GM19099 (cell line): ENCODE results near the gene SEMA4C.

Experiments used
- POLR2A ChIP-seq: IDR thresholded peaks from 3 replicates; pipeline ENCODE4 v1.6.1; 2011; ENCODE audit warnings: low read depth; ENCODE audit not compliant: insufficient read length; ENCODE audit errors: extremely low read depth

SEMA4C gene, protein sequence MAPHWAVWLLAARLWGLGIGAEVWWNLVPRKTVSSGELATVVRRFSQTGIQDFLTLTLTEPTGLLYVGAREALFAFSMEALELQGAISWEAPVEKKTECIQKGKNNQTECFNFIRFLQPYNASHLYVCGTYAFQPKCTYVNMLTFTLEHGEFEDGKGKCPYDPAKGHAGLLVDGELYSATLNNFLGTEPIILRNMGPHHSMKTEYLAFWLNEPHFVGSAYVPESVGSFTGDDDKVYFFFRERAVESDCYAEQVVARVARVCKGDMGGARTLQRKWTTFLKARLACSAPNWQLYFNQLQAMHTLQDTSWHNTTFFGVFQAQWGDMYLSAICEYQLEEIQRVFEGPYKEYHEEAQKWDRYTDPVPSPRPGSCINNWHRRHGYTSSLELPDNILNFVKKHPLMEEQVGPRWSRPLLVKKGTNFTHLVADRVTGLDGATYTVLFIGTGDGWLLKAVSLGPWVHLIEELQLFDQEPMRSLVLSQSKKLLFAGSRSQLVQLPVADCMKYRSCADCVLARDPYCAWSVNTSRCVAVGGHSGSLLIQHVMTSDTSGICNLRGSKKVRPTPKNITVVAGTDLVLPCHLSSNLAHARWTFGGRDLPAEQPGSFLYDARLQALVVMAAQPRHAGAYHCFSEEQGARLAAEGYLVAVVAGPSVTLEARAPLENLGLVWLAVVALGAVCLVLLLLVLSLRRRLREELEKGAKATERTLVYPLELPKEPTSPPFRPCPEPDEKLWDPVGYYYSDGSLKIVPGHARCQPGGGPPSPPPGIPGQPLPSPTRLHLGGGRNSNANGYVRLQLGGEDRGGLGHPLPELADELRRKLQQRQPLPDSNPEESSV

DNA sequence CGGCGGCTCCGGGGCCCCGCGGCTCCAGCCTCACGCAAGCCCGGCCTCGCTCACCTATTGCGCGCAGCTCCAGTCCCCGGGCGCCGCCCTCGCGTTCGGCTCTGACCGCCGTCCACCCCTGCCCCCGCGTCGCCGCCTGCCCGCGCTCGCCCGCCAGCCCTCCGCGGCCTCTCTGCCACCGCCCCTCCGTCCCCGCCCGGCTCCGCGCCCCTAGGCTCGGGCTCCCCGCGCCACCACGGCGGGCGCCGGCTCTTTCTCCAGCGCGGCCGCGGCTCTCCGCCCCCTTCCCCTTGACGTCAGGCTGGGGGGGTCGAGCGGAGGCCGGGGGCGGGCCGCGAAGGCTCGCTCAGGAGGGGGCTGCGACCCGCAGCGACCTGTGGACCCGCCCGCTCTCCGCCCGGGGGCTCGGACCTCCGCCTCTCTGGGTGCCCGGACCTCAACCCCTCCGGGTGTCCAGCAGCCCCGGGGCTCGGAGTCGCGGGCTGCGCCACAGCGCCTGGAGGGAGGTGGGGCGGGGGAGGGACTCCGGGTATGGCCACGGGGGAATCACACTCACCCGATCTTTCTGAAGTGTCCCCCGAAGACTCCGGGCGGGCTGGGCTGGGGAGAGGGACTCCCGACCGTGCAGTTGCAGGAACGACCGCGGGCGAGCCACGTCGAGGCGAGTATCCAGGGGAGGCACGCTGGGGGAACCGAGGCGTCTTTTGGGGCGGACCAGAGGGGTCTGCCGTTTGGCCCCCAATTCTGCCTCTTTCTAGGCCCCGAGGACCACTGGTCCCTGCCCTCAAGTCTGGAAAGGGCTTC lies at the start of gene SEMA4C:
SEMA4C (minus strand) TSS at position 259 of the 804 bp plus-strand sequence. CDS start 2,194 bp downstream, outside the sequence.
- peak; percentile 51 for TF ChIP-seq POLR2A

DNA sequence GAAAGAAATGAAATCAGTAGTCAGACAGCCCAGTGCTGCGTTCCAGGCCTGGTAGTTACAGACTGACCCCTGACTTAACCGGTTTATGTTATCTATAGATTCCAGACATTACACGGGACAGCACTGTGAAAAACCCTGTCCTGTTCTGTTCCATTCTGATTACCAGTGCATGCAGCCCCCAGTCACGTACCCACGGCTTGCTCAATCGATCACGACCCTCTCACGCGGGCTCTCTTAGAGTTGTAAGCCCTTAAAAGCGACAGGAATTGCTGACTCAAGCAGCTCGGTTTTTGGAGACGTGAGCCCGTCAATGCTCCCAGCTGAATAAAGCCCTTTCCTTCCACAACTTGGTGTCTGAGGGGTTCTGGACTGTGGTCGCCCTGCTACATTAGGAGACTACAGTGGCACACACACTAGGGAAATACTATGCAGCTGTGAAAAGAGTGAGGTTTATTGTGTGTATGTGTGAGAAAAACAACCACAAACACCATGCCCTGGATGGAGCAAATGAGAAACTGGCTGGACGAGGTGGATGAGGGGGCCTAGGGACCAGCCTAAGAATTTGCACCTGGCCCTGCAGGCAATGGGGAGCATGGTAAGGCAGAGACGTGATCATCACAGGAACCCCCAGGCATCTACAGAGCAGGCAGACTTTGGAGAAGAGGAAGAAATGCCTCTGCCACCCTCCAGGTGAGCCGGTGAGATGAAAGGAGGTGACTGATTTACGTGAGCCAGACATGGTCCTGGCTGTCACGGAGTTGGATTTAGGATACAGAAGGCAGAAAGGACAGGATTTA lies 49.1 kb upstream of the SEMA4C start:
- no peak for TF ChIP-seq POLR2A

DNA sequence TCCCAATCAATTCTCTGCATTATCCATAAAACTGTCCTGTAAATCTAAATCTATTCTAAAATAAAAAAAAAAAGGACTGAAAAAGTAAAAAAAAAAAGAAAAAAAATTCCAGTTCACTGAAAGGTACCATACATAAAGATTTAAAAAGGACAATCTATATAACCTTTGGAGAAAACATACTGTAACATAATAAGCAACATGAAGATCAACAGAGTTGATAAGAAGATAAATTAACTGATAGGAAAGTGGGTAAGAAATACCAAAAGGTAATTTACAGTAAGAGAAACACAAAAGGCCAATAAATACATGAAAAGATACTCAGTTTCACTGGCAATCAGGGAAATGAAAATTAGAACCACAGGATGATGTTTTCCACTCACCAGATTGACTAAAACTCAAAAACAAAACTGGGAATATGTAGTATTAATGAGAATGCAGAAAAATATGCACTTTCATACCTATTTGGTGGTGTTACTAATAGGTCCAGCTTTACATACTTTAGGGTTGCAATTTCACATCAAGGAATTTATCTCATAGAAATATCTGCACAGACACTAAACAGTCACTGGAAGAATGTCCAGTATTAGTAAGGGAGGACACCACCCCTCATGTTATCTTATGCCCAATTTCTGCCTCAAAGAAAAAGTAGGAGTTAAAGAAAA lies 48.3 kb upstream of the SEMA4C start:
- TF ChIP-seq POLR2A, result no peak

DNA sequence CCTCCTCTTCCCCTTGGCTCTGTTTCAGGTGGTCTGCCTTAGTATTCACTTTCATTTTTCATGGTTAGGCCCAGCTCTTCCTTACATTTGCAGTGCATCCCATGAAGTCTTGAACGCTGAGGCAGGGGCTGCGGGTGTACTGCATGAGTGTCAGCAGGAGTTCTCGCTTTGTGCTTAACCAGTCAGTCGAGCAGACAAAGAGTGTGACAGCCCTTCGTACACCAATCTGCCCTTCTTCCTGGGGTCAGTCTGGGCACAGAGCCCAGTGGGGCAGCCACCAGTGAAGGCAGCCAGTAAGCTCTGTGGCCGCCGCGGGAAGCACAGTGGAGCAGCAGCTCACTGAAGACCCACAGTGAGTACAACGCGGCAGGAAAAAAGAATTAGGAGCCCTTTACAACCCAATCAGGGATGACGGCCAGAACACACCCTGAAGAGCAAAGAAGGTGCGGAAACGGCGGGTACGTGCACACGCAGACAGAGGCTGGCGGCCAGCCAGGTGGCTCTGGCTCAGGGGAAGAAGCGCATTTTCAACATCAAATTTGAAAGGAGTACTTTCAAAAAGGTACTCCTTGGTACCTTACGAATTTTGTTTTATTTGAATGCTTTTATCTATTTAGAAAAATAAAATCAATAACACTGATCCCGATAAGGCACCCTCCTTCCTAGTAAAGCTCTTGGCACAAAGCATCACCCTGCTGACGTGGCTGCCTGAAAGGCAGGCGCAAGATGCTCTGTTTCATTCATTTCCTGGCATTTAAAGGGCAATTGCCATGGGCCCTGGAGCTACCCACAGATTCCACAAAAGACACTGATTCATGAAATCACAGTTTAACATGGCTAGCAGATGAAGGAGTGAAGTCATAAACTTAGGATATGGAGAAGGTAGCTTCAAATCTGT lies 47.0 kb upstream of the SEMA4C start:
- no peak for TF ChIP-seq POLR2A

DNA sequence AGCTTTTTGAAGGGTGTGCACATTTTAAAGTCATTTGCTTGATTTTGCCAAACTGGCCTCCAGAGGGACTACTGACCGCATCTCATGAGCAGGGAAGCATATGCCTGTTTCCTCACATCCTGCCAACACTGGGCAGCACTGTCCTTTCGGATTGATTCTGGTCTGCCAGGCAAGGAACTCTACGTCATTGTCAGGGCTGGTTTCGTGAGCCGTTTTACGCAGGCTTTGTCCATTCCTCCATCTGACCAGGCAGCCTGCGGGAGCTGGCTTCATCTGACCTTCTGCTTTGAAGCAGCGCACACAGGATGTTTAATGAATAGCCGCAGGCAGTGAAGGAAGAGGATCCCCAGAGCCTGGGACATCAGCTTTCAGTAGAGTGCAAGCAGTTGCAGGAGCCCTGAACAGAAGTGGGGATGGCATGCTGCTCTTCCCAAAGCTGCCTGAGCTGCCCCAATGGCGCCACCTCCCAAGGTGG lies 46.3 kb upstream of the SEMA4C start:
- TF ChIP-seq POLR2A, result no peak

DNA sequence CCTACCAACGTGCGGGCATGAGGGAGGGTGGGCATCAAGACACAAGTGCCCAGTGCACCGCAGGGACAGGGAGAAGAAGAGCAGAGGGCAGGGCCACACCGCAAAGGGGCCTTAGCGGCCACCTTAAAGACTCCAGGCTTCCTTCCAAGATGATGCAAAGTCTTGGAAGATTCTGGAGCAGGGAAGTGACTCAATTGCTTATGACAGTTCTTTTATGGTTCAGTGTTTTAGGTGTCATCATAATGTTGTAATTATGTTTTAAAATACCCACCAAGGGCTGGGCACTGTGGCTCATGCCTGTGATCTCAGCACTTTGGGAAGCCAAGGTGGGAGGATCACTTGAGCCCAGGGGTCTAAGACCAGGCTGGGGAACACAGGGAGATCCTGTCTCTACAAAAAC lies 44.5 kb upstream of the SEMA4C start:
- no peak for TF ChIP-seq POLR2A

DNA sequence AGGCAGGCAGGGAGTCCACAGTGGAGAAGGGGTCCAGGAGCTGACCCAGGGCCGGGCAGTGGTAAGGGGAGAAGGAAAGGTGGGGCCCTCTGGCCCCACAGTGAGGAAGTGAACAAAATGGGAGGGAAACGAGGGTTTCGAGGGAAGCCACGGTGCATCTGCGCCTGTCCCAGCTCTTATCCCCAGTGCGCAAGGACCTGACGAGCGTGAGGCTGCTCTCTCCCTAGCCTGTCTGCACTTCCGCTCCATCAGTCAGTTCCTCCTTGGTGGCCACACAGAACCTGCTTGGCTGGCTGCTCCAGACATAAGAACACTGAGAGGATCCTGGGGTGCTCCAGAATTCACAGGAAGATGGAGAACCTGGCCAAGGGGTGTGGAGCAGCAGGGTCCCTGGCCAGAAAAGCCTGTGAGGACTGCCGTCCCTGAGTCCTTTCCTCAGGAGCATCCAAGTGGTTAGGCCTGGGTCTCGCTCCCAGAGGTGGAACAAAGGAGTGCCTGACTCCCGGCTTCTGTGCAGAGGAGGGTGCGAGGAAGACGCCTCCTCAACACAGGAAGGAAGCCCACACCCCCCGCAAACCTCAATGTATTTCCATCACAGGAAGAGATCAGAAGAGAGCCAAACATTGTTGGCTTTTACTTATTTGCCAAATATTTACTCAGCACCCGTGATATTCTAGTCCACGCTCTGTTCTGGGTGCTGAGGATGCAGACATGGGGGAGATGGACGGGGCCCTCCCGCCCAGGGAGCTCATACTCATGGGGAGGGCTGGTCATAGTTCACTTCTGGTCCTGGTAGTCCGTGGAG lies 43.7 kb upstream of the SEMA4C start:
- no peak for TF ChIP-seq POLR2A

DNA sequence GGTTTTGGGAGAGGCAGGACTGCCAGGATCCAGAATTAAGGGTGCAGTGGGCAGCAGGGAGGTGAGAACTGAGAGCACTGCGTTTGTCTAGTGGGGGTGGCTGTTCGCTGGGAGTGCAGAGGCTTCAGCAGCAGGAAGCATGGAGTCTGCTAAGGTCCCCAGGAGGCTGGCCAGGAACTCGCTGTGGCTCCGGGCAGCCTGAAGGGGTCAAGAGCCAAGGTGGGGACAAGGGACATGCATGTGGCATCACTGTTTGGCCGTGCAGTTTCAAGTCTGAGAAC lies 43.2 kb upstream of the SEMA4C start:
- no peak for TF ChIP-seq POLR2A

DNA sequence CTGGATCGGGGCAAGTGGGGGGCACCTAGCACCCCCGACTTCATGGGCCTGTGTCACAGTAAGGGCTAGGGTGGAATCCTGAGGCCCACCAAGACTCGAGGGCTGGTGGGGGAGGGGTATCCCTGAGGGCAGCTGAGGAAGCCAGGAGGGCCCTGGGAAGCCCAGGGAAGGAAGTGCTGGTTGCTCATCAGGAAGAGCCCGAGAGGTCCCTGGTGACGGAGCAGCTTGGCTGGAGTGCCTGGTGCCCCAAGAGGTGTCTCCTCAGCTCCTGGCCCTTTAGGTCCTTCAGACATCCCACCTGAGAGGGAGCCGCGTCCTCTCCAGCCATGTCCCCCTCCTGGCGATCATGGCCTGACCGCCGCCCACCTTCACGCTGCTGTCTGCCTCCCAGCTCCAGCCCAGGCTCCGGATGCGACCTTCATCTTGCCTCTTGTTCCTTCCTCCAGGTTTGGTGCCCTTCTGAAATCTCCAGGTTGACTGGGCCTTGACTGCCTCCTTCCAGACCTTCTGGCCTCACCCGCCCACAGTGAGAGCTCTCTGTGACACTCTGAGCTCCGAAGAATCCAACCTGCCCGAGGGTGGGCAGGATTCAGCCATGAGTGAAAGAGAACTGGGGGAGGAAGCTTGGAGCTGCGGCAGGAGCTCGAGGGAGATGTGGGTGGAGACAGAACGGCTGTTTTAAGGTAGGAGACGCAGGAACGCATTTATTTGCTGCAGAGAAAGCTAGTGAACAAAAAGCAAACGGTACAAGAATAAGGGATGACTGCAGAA lies 42.7 kb upstream of the SEMA4C start:
- TF ChIP-seq POLR2A, result no peak

DNA sequence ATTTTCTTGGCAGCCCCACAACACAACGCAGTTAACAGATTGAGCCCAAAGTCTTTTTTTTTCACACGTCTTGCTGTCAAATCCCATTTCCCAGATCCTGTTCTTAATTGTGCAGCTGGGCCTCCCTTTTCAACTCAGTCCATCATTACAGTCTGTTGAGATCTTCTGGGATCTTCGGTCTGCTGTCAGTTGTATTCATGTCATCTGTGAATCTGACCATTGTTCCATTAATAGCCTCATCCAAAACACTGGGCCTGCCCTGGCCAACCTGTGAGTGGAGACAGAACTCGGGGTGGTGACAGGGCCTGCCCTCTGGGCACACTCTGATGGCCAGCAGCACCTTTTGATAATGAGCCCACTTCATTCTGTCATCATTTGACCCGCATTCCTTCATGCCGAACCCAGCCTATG lies 39.7 kb upstream of the SEMA4C start:
- no peak for TF ChIP-seq POLR2A
